NK-92 (cell line): ENCODE data around the gene STEAP3.

Experiments
- DNase-seq: peaks from one replicate; lab custom pipeline; 2025; ENCODE audit not compliant: unreplicated experiment; lab: John Stamatoyannopoulos, UW

The STEAP3 gene

GRCh38 chr2:119197529-119198239, 25.9 kb upstream of the STEAP3 start:
- no peak for DNase-seq

- DNase-seq, result no peak
These were observed 25.3 kb upstream of the STEAP3 start for GRCh38 chr2:119198240-119198840.

- DNase-seq, result no peak
These were observed 21.8 kb upstream of the STEAP3 start for GRCh38 chr2:119201815-119202214.

- DNase-seq, result no peak
These were observed 20.9 kb upstream of the STEAP3 start for GRCh38 chr2:119202610-119203310.

- no peak for DNase-seq
These were observed 19.1 kb upstream of the STEAP3 start for GRCh38 chr2:119204525-119204924.

GRCh38 chr2:119205001-119205706, 18.5 kb upstream of the STEAP3 start:
- no peak for DNase-seq

GRCh38 chr2:119206201-119206600, 17.4 kb upstream of the STEAP3 start:
- DNase-seq, result no peak

GRCh38 chr2:119207447-119207846, 16.2 kb upstream of the STEAP3 start:
- DNase-seq, result no peak

GRCh38 chr2:119208791-119209203, 14.8 kb upstream of the STEAP3 start:
- no peak for DNase-seq

GRCh38 chr2:119212139-119212800, 11.4 kb upstream of the STEAP3 start:
- no peak for DNase-seq

GRCh38 chr2:119214453-119215037, 9.1 kb upstream of the STEAP3 start:
- no peak for DNase-seq

- DNase-seq, result no peak
These were observed 6.6 kb upstream of the STEAP3 start for GRCh38 chr2:119216994-119217393.

- no peak for DNase-seq
These were observed 5.1 kb upstream of the STEAP3 start for GRCh38 chr2:119218478-119219064.

GRCh38 chr2:119219873-119220272, 3.8 kb upstream of the STEAP3 start:
- DNase-seq, result no peak

GRCh38 chr2:119220720-119221301, 2.8 kb upstream of the STEAP3 start:
- no peak for DNase-seq

GRCh38 chr2:119221609-119222008, 2.0 kb upstream of the STEAP3 start:
- no peak for DNase-seq

- DNase-seq, result no peak
These were observed 1.4 kb upstream of the STEAP3 start for GRCh38 chr2:119222213-119222612.

- DNase-seq, result no peak
These were observed 642 bp upstream of the STEAP3 start for GRCh38 chr2:119222863-119223520.

GRCh38 chr2:119224391-119225104, 914 bp downstream of the STEAP3 start:
- no peak for DNase-seq
